Measurements from ENCODE around the gene FANCF. TPM values are rescaled to one million over a fixed set of nuclear protein-coding genes. Genes with fewer than 3 reads are reported as not detected.

FANCF gene
- total RNA-seq, 2 donors from 2014 or later, result 19.7 to 28.7 TPM

DNA sequence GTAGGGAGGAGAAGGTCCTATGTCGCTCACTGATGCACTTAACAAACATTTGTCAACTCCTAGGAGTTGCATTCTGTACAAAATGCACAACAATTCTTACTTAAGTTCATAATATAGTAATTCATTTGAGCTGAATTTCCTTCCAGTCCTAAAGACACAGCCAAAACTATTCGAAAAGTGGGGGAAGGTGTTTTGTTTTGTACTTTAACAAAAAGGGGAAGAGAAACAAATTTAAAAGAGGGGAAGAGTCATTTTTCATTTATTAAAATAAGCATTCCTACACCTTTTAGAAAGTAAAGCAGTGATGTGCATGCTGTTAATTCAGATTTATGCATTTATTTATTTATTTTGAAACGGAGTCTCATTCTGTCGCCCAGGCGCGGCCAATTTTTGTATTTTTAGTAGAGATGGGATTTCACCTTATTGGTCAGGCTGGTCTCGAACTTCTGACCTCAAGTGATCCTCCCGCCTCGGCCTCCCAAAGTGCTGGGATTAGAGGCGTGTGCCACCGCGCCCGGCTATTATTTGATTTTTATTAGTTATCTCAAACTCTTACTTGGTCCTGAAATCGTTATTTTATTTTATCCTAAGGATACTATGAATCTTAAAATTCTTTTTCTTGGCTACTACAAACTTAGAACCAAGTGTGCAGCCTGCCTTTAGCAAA lies 1.1 kb upstream of the FANCF start:
- Mint-ChIP-seq H3K4me3 (peak overlapping the region; percentile 91), H3K4me1 (peaks cover 8% of the 10 kb centered on the region), H3K36me3 (ENCODE audit: low read depth) (no peaks in the 10 kb centered on the region), H3K27ac (no peak overlapping the region), H3K9me3 (no peaks in the 10 kb centered on the region), H3K27me3 (ENCODE audit: insufficient read depth) (no peaks in the 10 kb centered on the region)
- no peaks in the 10 kb centered on the region for H3K27me3 ChIP-seq (ENCODE audit: control insufficient read depth, insufficient read depth, low read length, poor library complexity, severe bottlenecking)
- WGBS, 2 experiments (ENCODE audit: insufficient coverage in 1 of 2, insufficient read length in 1 of 2), result 96 to 99% methylated on average over 12 to 13 of the region's 14 CpGs
- no peaks in the 10 kb centered on the region for H3K4me1 ChIP-seq (ENCODE audit: control insufficient read depth, insufficient read depth, low read length)
- H3K4me3 ChIP-seq (ENCODE audit: low read length), result peak overlapping the region; percentile 99
- no peaks in the 10 kb centered on the region for H3K9me3 ChIP-seq (ENCODE audit: control insufficient read depth, low read length)
- no peak overlapping the region for H3K9ac ChIP-seq (ENCODE audit: extremely low read depth, low read length, poor library complexity, severe bottlenecking)
- H3K27ac ChIP-seq (ENCODE audit: low read depth, low read length), result no peak overlapping the region
- TF ChIP-seq, protein P1, sequence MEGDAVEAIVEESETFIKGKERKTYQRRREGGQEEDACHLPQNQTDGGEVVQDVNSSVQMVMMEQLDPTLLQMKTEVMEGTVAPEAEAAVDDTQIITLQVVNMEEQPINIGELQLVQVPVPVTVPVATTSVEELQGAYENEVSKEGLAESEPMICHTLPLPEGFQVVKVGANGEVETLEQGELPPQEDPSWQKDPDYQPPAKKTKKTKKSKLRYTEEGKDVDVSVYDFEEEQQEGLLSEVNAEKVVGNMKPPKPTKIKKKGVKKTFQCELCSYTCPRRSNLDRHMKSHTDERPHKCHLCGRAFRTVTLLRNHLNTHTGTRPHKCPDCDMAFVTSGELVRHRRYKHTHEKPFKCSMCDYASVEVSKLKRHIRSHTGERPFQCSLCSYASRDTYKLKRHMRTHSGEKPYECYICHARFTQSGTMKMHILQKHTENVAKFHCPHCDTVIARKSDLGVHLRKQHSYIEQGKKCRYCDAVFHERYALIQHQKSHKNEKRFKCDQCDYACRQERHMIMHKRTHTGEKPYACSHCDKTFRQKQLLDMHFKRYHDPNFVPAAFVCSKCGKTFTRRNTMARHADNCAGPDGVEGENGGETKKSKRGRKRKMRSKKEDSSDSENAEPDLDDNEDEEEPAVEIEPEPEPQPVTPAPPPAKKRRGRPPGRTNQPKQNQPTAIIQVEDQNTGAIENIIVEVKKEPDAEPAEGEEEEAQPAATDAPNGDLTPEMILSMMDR (conservative IDR thresholded peaks at IDR 0.05), result no peak
- H3K36me3 ChIP-seq (ENCODE audit: control insufficient read depth, insufficient read depth, low read length), result no peaks in the 10 kb centered on the region
- no peak for DNase-seq

DNA sequence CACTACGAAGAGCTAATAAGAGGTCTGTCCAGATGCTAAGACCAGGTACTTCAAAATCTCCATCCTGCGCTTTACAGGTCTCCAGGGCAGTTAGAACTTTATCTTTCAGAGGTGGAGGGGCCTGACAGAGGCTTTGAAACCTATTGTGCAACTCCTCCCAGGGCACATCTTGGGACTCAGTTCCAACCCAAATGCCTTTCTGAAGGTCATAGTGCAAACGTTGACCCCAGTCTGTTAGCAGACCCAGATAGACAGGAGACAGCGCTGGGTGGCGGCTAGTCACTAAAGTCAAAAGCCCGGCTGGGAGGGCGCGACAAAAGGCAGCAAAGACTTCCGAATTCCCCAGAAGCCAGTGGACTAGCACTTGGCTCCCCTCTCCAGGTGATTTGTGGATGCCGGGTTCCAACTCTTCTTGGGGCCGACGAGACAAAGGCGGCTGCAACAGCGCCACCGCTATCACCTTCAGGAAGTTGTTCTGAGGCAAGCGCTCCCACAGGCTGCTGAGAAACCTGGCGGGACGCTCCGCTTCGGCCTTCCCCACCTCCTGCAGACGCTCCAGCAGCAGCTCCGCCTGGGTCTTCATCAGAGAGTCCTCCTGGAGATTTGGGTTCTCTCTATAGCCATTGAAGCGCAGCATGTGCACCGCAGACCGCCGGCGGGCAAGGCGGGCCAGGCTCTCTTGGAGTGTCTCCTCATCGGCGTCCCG lies 728 bp downstream of the FANCF start:
- H3K36me3 ChIP-seq (ENCODE audit: control insufficient read depth, insufficient read depth, low read length), result no peaks in the 10 kb centered on the region
- no peaks in the 10 kb centered on the region for H3K4me1 ChIP-seq (ENCODE audit: control insufficient read depth, insufficient read depth, low read length)
- 4 to 12% methylated on average over 14 to 31 of the region's 31 CpGs for WGBS, 2 experiments (ENCODE audit: insufficient coverage in 1 of 2, insufficient read length in 1 of 2)
- Mint-ChIP-seq H3K27ac (peak overlapping the region; percentile 99), H3K4me1 (peaks cover 8% of the 10 kb centered on the region), H3K9me3 (no peaks in the 10 kb centered on the region), H3K27me3 (ENCODE audit: insufficient read depth) (no peaks in the 10 kb centered on the region), H3K4me3 (peak overlapping the region; percentile 91), H3K36me3 (ENCODE audit: low read depth) (peaks cover under 1% of the 10 kb centered on the region)
- TF ChIP-seq, protein P1 (conservative IDR thresholded peaks at IDR 0.05), result peak; percentile 73
- peak overlapping the region; percentile 90 for H3K9ac ChIP-seq (ENCODE audit: extremely low read depth, low read length, poor library complexity, severe bottlenecking)
- DNase-seq, result peak; percentile 94
- peak overlapping the region; percentile 88 for H3K27ac ChIP-seq (ENCODE audit: low read depth, low read length)
- no peaks in the 10 kb centered on the region for H3K9me3 ChIP-seq (ENCODE audit: control insufficient read depth, low read length)
- H3K4me3 ChIP-seq (ENCODE audit: low read length), result peak overlapping the region; percentile 99
- H3K27me3 ChIP-seq (ENCODE audit: control insufficient read depth, insufficient read depth, low read length, poor library complexity, severe bottlenecking), result no peaks in the 10 kb centered on the region

DNA sequence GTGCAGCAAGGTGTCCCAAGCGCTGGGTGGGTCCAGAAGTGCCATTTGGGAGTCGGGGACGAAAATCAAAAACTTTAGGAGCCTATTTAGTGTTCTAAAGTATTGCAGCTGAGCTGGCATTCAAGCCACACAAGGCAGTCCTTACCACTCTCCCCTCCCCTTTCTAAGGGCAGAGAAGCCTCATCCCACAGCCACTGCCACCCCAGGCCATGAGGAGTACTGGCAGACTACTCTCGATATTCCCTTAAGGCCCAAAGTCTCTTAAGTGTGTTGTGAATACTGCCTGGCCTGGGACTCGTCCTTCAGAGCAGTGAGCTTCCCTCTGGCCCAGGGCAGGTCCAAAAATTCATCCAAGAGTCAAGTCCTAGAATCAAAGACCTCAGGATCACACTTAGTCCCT lies 7.8 kb downstream of the FANCF start:
- Histone ChIP-seq H3K9me3 (ENCODE audit: control insufficient read depth, low read length) (no peaks in the 10 kb centered on the region), H3K9ac (ENCODE audit: extremely low read depth, low read length, poor library complexity, severe bottlenecking) (no peak overlapping the region), H3K4me1 (ENCODE audit: control insufficient read depth, insufficient read depth, low read length) (no peaks in the 10 kb centered on the region), H3K27me3 (ENCODE audit: control insufficient read depth, insufficient read depth, low read length, poor library complexity, severe bottlenecking) (no peaks in the 10 kb centered on the region), H3K4me3 (ENCODE audit: low read length) (no peak overlapping the region), H3K27ac (ENCODE audit: low read depth, low read length) (no peak overlapping the region), H3K36me3 (ENCODE audit: control insufficient read depth, insufficient read depth, low read length) (no peaks in the 10 kb centered on the region)
- Mint-ChIP-seq H3K9me3 (no peaks in the 10 kb centered on the region), H3K4me3 (no peak overlapping the region), H3K27me3 (ENCODE audit: insufficient read depth) (no peaks in the 10 kb centered on the region), H3K4me1 (peaks cover 4% of the 10 kb centered on the region), H3K27ac (no peak overlapping the region), H3K36me3 (ENCODE audit: low read depth) (peaks cover 2% of the 10 kb centered on the region)
- peak; percentile 56 for DNase-seq
- TF ChIP-seq, protein P1 (conservative IDR thresholded peaks at IDR 0.05), result peak; percentile 32
- WGBS, 2 experiments (ENCODE audit: insufficient coverage in 1 of 2, insufficient read length in 1 of 2), result 91 to 97% methylated on average over 5 of the region's 5 CpGs
